KMS-11 (cell line): ENCODE data around the gene IL18BP.

ENCODE experiments used
- H2AFZ ChIP-seq: fragments of 200-600 bp; sonication (generic); 2 replicates; pipeline ENCODE4 v1.6.1; 2016; ENCODE audit warnings: antibody characterized with exemption, mixed run types, low read depth
- H3K27ac ChIP-seq: fragments of 200-600 bp; sonication (generic); 2 replicates; pipeline ENCODE4 v1.6.1; 2016; ENCODE audit warnings: mild to moderate bottlenecking, mixed run types
- H3K27me3 ChIP-seq: fragments of 200-600 bp; sonication (generic); 2 replicates; pipeline ENCODE4 v1.6.1; 2017; ENCODE audit warnings: mild to moderate bottlenecking, low read depth, mixed run types, moderate library complexity; ENCODE audit not compliant: insufficient read depth
- H3K36me3 ChIP-seq: fragments of 200-600 bp; sonication (generic); 2 replicates; pipeline ENCODE4 v1.6.1; 2017; ENCODE audit warnings: mild to moderate bottlenecking, mixed run types; ENCODE audit not compliant: insufficient read depth
- H3K4me1 ChIP-seq: fragments of 200-600 bp; sonication (generic); 2 replicates; pipeline ENCODE4 v1.6.1; 2016; ENCODE audit warnings: mild to moderate bottlenecking, low read depth, mixed run types; ENCODE audit not compliant: poor library complexity, severe bottlenecking
- H3K4me2 ChIP-seq: fragments of 200-600 bp; sonication (generic); 2 replicates; pipeline ENCODE4 v1.7.0; 2016; ENCODE audit warnings: mild to moderate bottlenecking, mixed run types
- H3K4me3 ChIP-seq: fragments of 200-600 bp; sonication (generic); IDR thresholded peaks from 2 replicates; pipeline ENCODE4 v1.6.1; 2017; ENCODE audit warnings: low read depth, low read length, mixed read lengths; ENCODE audit not compliant: insufficient read depth
- H3K79me2 ChIP-seq: fragments of 200-600 bp; sonication (generic); 2 replicates; pipeline ENCODE4 v1.6.1; 2016; ENCODE audit warnings: low read depth, mixed run types; ENCODE audit not compliant: insufficient read depth
- H3K9ac ChIP-seq: fragments of 200-600 bp; sonication (generic); 2 replicates; pipeline ENCODE4 v1.6.1; 2016; ENCODE audit warnings: mild to moderate bottlenecking, mixed run types
- H4K20me1 ChIP-seq: fragments of 200-600 bp; sonication (generic); 2 replicates; pipeline ENCODE4 v1.6.1; 2016; ENCODE audit warnings: mild to moderate bottlenecking, mixed run types; ENCODE audit not compliant: insufficient read depth
- TF ChIP-seq, protein P1 (sequence below): fragments of 200-600 bp; sonication (generic); conservative IDR thresholded peaks from 2 replicates; pipeline ENCODE4 v1.6.1; 2017; ENCODE audit warnings: low read depth, mild to moderate bottlenecking, antibody characterized with exemption, low read length, moderate library complexity, mixed read lengths

The IL18BP gene

DNA sequence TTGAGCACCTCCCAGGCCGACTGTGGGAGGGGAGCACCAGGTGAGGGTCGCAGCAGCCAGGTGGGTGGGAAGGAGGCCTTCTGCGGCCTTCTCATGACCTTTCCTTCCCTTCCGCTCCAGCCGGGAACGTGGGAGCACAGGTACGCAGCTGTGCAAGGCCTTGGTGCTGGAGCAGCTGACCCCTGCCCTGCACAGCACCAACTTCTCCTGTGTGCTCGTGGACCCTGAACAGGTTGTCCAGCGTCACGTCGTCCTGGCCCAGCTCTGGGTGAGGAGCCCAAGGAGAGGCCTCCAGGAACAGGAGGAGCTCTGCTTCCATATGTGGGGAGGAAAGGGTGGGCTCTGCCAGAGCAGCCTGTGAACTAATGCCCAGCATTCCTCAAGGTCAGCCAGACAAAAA, 2.6 kb downstream of the IL18BP start:
- H3K9ac ChIP-seq, result no peak overlapping the region
- TF ChIP-seq, protein P1, sequence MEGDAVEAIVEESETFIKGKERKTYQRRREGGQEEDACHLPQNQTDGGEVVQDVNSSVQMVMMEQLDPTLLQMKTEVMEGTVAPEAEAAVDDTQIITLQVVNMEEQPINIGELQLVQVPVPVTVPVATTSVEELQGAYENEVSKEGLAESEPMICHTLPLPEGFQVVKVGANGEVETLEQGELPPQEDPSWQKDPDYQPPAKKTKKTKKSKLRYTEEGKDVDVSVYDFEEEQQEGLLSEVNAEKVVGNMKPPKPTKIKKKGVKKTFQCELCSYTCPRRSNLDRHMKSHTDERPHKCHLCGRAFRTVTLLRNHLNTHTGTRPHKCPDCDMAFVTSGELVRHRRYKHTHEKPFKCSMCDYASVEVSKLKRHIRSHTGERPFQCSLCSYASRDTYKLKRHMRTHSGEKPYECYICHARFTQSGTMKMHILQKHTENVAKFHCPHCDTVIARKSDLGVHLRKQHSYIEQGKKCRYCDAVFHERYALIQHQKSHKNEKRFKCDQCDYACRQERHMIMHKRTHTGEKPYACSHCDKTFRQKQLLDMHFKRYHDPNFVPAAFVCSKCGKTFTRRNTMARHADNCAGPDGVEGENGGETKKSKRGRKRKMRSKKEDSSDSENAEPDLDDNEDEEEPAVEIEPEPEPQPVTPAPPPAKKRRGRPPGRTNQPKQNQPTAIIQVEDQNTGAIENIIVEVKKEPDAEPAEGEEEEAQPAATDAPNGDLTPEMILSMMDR, result no peak
- H3K4me1 ChIP-seq, result no peaks in the 10 kb centered on the region
- H3K27ac ChIP-seq, result no peak overlapping the region
- no peaks in the 10 kb centered on the region for H3K27me3 ChIP-seq
- no peak overlapping the region for H3K4me3 ChIP-seq
- H4K20me1 ChIP-seq, result no peaks in the 10 kb centered on the region
- H3K79me2 ChIP-seq, result no peaks in the 10 kb centered on the region
- no peak overlapping the region for H2AFZ ChIP-seq
- H3K36me3 ChIP-seq, result peaks cover 5% of the 10 kb centered on the region; the same call in 1 of the 2 replicates
- H3K4me2 ChIP-seq, result no peak overlapping the region

DNA sequence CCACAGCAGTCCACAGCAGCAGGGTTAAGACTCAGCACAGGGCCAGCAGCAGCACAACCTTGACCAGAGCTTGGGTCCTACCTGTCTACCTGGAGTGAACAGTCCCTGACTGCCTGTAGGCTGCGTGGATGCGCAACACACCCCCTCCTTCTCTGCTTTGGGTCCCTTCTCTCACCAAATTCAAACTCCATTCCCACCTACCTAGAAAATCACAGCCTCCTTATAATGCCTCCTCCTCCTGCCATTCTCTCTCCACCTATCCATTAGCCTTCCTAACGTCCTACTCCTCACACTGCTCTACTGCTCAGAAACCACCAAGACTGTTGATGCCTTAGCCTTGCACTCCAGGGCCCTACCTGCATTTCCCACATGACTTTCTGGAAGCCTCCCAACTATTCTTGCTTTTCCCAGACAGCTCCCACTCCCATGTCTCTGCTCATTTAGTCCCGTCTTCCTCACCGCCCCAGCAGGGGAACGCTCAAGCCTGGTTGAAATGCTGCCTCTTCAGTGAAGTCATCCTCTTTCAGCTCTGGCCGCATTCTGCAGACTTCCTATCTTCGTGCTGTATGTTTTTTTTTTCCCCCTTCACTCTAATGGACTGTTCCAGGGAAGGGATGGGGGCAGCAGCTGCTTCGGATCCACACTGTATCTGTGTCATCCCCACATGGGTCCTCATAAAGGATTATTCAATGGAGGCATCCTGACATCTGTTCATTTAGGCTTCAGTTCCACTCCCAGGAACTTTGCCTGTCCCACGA, 3.3 kb downstream of the IL18BP start:
- no peak overlapping the region for H3K27ac ChIP-seq
- H3K4me3 ChIP-seq, result no peak overlapping the region
- H3K27me3 ChIP-seq, result no peaks in the 10 kb centered on the region
- H3K4me1 ChIP-seq, result no peaks in the 10 kb centered on the region
- no peaks in the 10 kb centered on the region for H3K79me2 ChIP-seq
- no peak overlapping the region for H3K4me2 ChIP-seq
- TF ChIP-seq, protein P1, result no peak
- no peak overlapping the region for H3K9ac ChIP-seq
- peaks cover 5% of the 10 kb centered on the region; the same call in 1 of the 2 replicates for H3K36me3 ChIP-seq
- no peaks in the 10 kb centered on the region for H4K20me1 ChIP-seq
- H2AFZ ChIP-seq, result no peak overlapping the region

DNA sequence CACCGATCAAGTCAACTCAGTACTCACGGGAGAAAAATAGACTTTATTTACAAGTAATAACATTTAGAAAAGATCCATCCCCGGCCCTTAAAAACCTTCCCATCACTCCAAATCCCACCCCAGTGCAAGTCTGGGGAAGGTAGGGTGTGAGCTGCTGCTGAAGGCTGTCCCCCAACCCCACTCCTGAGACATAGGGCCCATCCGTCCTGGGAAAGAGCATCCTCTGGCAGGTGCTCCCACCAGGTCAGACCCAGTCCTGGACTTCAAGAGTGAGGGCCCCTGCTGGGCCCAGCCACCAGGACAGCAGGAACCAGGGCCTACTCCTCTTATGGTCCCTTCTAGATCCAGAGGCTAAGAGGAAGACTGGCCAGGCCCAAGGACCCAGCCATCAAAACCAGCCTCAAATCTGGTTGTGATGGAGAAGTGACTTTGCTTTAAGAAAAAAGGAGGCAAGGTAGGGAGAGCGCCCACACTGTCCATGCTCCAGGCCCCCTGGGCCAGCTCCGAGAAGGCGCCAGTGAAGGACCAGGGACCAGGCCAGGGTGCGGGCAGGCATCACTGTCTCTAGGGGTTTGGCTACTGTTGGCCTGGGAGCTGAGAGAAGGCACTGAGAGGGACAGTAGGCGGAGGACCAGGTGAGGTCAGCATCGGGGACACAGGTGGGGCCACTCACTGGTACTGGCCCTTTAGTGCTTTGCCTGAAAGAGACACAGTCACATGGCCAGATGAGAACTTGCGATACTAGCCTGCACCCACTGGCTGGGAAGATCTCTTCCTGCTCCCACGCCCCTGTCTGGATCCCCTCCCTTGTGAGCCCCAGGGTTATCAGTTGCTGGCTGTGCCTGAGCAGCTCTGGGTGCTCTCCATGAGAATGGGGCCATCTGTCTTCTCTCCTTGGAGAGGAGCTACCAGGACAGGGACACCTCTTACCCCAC, 4.4 kb downstream of the IL18BP start:
- TF ChIP-seq, protein P1, result no peak
- H3K9ac ChIP-seq, result no peak overlapping the region
- no peak overlapping the region for H3K4me2 ChIP-seq
- no peaks in the 10 kb centered on the region for H3K79me2 ChIP-seq
- H3K4me3 ChIP-seq, result no peak overlapping the region
- peaks cover 5% of the 10 kb centered on the region; the same call in 1 of the 2 replicates for H3K36me3 ChIP-seq
- no peaks in the 10 kb centered on the region for H3K4me1 ChIP-seq
- no peaks in the 10 kb centered on the region for H3K27me3 ChIP-seq
- no peaks in the 10 kb centered on the region for H4K20me1 ChIP-seq
- no peak overlapping the region for H3K27ac ChIP-seq
- H2AFZ ChIP-seq, result no peak overlapping the region

DNA sequence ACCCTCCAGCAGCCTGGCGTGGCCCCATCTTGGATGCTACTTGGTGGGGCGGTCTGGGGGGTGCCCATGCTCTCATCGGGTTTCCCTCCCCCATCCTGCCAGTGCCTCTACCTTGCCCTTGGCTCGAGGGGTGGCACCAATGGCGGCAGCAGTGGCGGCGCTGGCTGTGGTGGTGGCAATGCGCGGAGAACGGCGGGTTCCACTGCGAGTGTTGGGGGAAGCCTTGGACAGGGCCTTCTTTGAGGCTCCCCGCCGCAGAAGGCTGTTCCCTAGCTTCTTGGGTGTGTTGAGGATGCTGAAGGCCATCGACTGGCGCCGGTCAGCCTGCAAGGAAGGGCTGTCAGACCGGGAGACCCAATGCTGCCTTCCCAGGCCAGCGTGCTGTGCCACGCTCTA, 5.1 kb downstream of the IL18BP start:
- H3K36me3 ChIP-seq, result peaks cover 5% of the 10 kb centered on the region; the same call in 1 of the 2 replicates
- no peaks in the 10 kb centered on the region for H3K27me3 ChIP-seq
- H3K9ac ChIP-seq, result no peak overlapping the region
- H3K79me2 ChIP-seq, result no peaks in the 10 kb centered on the region
- H3K4me3 ChIP-seq, result no peak overlapping the region
- no peak overlapping the region for H2AFZ ChIP-seq
- TF ChIP-seq, protein P1, result no peak
- H3K4me2 ChIP-seq, result no peak overlapping the region
- no peaks in the 10 kb centered on the region for H4K20me1 ChIP-seq
- H3K4me1 ChIP-seq, result no peaks in the 10 kb centered on the region
- H3K27ac ChIP-seq, result no peak overlapping the region
